B cell (primary cell): ENCODE results near the gene FTO. TPM values are rescaled to one million over a fixed set of nuclear protein-coding genes. Genes with fewer than 3 reads are reported as not detected.

ENCODE experiments used
- ATAC-seq: fragments of 200-7000 bp; cut with Tn5 transposase; one replicate; pipeline ENCODE4 v1.10.0; 2021; ENCODE audit warnings: low read depth, mild to moderate bottlenecking, moderate number of reproducible peaks, moderate library complexity
- CTCF ChIA-PET: fragments of 350-600 bp; sonication (Branson Sonifier 250); formaldehyde crosslinking; loops from one replicate; lab custom pipeline; 2021; ENCODE audit warnings: antibody characterized with exemption, inconsistent platforms; lab: Charles Lee
- POLR2A ChIA-PET: fragments of 350-600 bp; sonication (Branson Sonifier 250); formaldehyde crosslinking; loops from one replicate; lab custom pipeline; 2021; ENCODE audit warnings: antibody characterized with exemption; lab: Charles Lee
- DNase-seq: peaks from one replicate; pipeline ENCODE4 v3.0.0; 2013
- H2AFZ ChIP-seq: 2 replicates; pipeline ENCODE4 v1.6.1; 2012; ENCODE audit warnings: mild to moderate bottlenecking, low read depth, low read length; ENCODE audit not compliant: insufficient read depth, poor library complexity, severe bottlenecking
- H3K27ac ChIP-seq, 2 donors: 1 replicate in 1 of 2; 2 replicates in 1 of 2; pipeline ENCODE4 v1.5.1; 2012 to 2013; ENCODE audit warnings: low read length in 2 of 2, mild to moderate bottlenecking in 2 of 2, moderate library complexity in 1 of 2
- H3K27me3 ChIP-seq, 4 experiments: fragments of 200-600 bp in 1 of 4; sonication (generic) in 1 of 4; replicated peaks in 1 of 4; 1 replicate in 2 of 4; 2 replicates in 2 of 4; pipeline versions ENCODE4 v1.6.1 to v1.7.0; 2013 to 2016; ENCODE audit warnings: low read length in 3 of 4, mild to moderate bottlenecking in 2 of 4, mixed read lengths in 1 of 4, moderate library complexity in 1 of 4; ENCODE audit not compliant: insufficient read depth in 4 of 4, control insufficient read depth in 3 of 4; ENCODE audit errors: control extremely low read depth in 1 of 4
- H3K36me3 ChIP-seq, 2 experiments: replicated peaks in 1 of 2; 1 replicate in 1 of 2; 2 replicates in 1 of 2; pipeline versions ENCODE4 v1.6.1 to v1.7.1; 2013; ENCODE audit warnings: low read length in 1 of 2; ENCODE audit not compliant: insufficient read depth in 2 of 2, control insufficient read depth in 1 of 2; ENCODE audit errors: control extremely low read depth in 1 of 2, extremely low read depth in 1 of 2
- H3K4me1 ChIP-seq, 2 donors: fragments of 200-600 bp in 1 of 2; sonication (generic) in 1 of 2; 1 replicate in 1 of 2; 2 replicates in 1 of 2; pipeline versions ENCODE4 v1.5.1 to v1.6.1; 2013 to 2017; ENCODE audit warnings: low read length in 2 of 2; ENCODE audit not compliant: control insufficient read depth in 2 of 2, insufficient read depth in 2 of 2
- H3K4me2 ChIP-seq: replicated peaks from 2 replicates; pipeline ENCODE3; 2012; ENCODE audit warnings: mild to moderate bottlenecking, low read depth, low read length; ENCODE audit not compliant: poor library complexity, severe bottlenecking
- H3K4me3 ChIP-seq, 5 experiments: fragments of 200-600 bp in 1 of 5; sonication (generic) in 1 of 5; 1 replicate in 3 of 5; 2 replicates in 2 of 5; pipeline versions ENCODE4 v1.5.1 to v1.7.0; 2011 to 2016; ENCODE audit warnings: low read length in 4 of 5, mild to moderate bottlenecking in 4 of 5, low read depth in 2 of 5, control low read depth in 1 of 5, moderate library complexity in 1 of 5; ENCODE audit not compliant: insufficient read depth in 1 of 5; ENCODE audit errors: control extremely low read depth in 1 of 5, extremely low read depth in 1 of 5
- H3K79me2 ChIP-seq: fragments of 200-600 bp; sonication (generic); one replicate; pipeline ENCODE4 v1.6.0; 2016; ENCODE audit warnings: low read length; ENCODE audit not compliant: control insufficient read depth, insufficient read depth
- H3K9ac ChIP-seq: fragments of 200-600 bp; sonication (generic); 2 replicates; pipeline ENCODE4 v1.6.1; 2017; ENCODE audit warnings: mild to moderate bottlenecking, low read length, moderate library complexity
- H3K9me3 ChIP-seq, 3 donors: one replicate each; pipeline versions ENCODE4 v1.6.1 to v1.7.1; 2013; ENCODE audit warnings: low read length in 2 of 3; ENCODE audit not compliant: control insufficient read depth in 2 of 3, insufficient read depth in 1 of 3; ENCODE audit errors: control extremely low read depth in 1 of 3
- H4K20me1 ChIP-seq: 2 replicates; pipeline ENCODE4 v1.6.0; 2012; ENCODE audit warnings: mild to moderate bottlenecking, low read length; ENCODE audit not compliant: insufficient read depth, control insufficient read depth, poor library complexity, severe bottlenecking
- H3K27ac Mint-ChIP-seq: one replicate; pipeline ENCODE4 v1.8.0; 2021; ENCODE audit warnings: mixed read lengths
- H3K27me3 Mint-ChIP-seq: one replicate; pipeline ENCODE4 v1.8.0; 2021; ENCODE audit warnings: mixed read lengths
- H3K4me1 Mint-ChIP-seq: one replicate; pipeline ENCODE4 v1.8.0; 2021; ENCODE audit warnings: mixed read lengths
- H3K4me3 Mint-ChIP-seq: one replicate; pipeline ENCODE4 v1.8.0; 2021; ENCODE audit warnings: mixed read lengths
- H3K9me3 Mint-ChIP-seq: one replicate; pipeline ENCODE4 v1.8.0; 2022; ENCODE audit warnings: mixed read lengths; ENCODE audit not compliant: insufficient read depth
- CTCF ChIP-seq: fragments of 200-600 bp; IDR thresholded peaks from one replicate; pipeline ENCODE4 v1.8.0; 2022; ENCODE audit warnings: antibody characterized with exemption, mild to moderate bottlenecking
- EZH2 ChIP-seq: IDR thresholded peaks from 2 replicates; pipeline ENCODE4 v1.6.1; 2012; ENCODE audit warnings: borderline replicate concordance, low read depth, mild to moderate bottlenecking, moderate library complexity, low read length; ENCODE audit not compliant: insufficient read depth, poor library complexity, severe bottlenecking
- WGBS: methylation state at CpG from one replicate; pipeline ENCODE4 v1.1.5; 2013; ENCODE audit warnings: missing lambda C conversion rate; ENCODE audit not compliant: insufficient coverage; 5-methylcytosine and 5-hydroxymethylcytosine counted together
- intact Hi-C: fragments of 100-400 bp; cut with micrococcal nuclease; formaldehyde crosslinking; loops from one replicate; pipeline ENCODE4 v1.10.0; 2022
- polyA plus RNA-seq: library from polyadenylated mRNA; depleted of rRNA; stranded (reverse); fragments of >200 nt; gene quantifications from 2 replicates; pipeline ENCODE4 v1.2.3, GENCODE V29; 2012
- total RNA-seq, 2 donors: library from RNA; stranded (reverse); fragments of 120-200 nt in 1 of 2; gene quantifications; 1 replicate in 1 of 2; 2 replicates in 1 of 2; pipeline versions ENCODE4 v1.2.3 to v1.2.4, GENCODE V29; 2013 to 2022

FTO gene
- total and polyA plus RNA-seq, 2 donors (not counting 1 experiment from before 2014, with no cell fraction given) = 26.5 to 68.5 TPM

DNA sequence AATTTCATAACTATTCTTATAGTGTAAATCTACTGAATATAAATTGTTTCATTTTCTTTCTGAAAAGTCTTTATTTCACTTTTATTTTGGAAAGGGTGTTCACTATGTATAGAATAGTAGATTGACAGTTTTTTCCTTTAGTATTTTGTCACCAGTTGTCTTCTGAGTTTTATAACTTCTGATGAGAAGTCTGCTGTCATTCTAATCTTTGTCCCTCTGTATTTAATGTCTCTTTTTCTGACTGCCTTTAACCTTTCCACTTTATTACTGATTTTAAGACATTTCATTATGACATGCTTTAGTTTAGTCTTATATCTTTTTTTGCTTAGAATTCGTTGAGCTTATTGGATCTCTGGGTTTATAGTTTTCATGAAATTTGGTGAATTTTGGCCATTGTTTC, 166.9 kb downstream of the FTO start:
- peaks cover 2 to 12% of the 10 kb centered on the region in 2 experiments for H3K36me3 ChIP-seq
- POLR2A ChIA-PET = no interaction called here
- H3K27me3 Mint-ChIP-seq = no peaks in the 10 kb centered on the region
- H3K9me3 ChIP-seq = peaks cover 0 to 3% (median 2%) of the 10 kb centered on the region in 3 donors
- no peak overlapping the region for H3K4me2 ChIP-seq
- H3K27ac ChIP-seq = no peak overlapping the region
- H3K4me1 ChIP-seq = peaks cover 0 to 2% of the 10 kb centered on the region in 2 donors
- H2AFZ ChIP-seq = no peak overlapping the region
- CTCF ChIA-PET = no interaction called here
- no peak overlapping the region for H3K4me3 Mint-ChIP-seq
- no peak overlapping the region for H3K4me3 ChIP-seq
- DNase-seq (no peak), ATAC-seq (no peak)
- no peaks in the 10 kb centered on the region for H3K79me2 ChIP-seq
- WGBS = no CpG with 5 or more reads among the region's 1 CpG
- no peak overlapping the region for H3K9ac ChIP-seq
- H3K27me3 ChIP-seq = no peaks in the 10 kb centered on the region
- peaks cover 7% of the 10 kb centered on the region for H3K9me3 Mint-ChIP-seq
- TF ChIP-seq EZH2 (no peak), CTCF (no peak)
- peaks cover 10% of the 10 kb centered on the region for H3K4me1 Mint-ChIP-seq
- H3K27ac Mint-ChIP-seq = no peak overlapping the region
- H4K20me1 ChIP-seq = no peaks in the 10 kb centered on the region
- intact Hi-C loops = no loop called here

DNA sequence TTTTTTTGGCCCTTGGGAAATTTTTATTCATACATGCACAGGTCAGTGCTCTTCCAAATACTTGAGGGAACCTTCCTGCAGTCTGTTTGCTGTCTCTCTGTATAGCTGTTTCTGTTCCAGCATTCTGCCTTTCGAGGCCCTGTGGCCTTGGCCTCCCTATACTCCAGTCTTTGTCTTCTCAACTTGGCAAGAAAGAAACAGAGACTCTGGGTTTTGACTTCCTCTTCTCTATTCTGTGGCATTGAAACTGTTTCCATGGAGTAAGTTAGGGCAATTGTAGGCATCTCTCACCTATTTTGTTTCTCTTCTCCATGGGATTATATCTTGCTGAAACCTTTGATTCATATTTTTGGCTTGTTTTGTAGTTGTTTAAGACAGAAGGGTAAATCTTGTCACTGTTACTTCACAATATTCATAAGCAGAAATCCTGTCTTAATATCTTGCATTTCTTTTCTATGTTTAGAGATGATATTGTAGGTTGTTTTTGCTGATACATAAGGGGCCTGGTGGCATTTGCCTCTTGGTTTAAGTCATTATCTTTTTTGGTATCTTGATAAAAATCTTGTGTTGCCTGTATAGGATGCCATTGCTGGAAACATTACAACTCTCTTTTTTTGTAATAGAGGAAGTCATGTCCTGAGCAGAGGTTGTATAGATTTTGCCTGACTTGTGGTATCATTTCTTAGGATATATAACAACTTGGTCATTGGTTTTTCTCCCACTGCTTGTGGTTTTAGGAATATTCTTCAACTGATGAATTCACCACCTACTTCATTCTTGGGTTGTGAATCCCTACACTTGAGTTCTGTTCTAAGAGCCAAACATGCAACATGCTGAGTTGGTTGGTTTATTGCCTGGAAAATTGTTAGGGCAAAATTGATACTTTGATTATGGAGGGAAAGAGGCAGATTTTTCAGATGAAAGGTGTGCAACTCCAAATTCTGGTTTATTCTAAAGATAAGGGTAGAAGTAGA, 168.6 kb downstream of the FTO start:
- Histone ChIP-seq H3K27me3 (no peaks in the 10 kb centered on the region), H3K4me2 (no peak overlapping the region), H3K36me3 (peaks cover 2 to 12% of the 10 kb centered on the region in 2 experiments), H3K9ac (no peak overlapping the region), H2AFZ (no peak overlapping the region), H3K9me3 (peaks cover 0 to 3% (median 2%) of the 10 kb centered on the region in 3 donors), H3K27ac (no peak overlapping the region), H3K4me3 (no peak overlapping the region), H4K20me1 (no peaks in the 10 kb centered on the region), H3K4me1 (no peaks in the 10 kb centered on the region), H3K79me2 (no peaks in the 10 kb centered on the region)
- Mint-ChIP-seq H3K4me1 (peaks cover 7% of the 10 kb centered on the region), H3K27me3 (no peaks in the 10 kb centered on the region), H3K27ac (no peak overlapping the region), H3K4me3 (no peak overlapping the region), H3K9me3 (peaks cover 7% of the 10 kb centered on the region)
- ChIA-PET CTCF (no interaction called here), POLR2A (no interaction called here)
- no CpG with 5 or more reads among the region's 1 CpG for WGBS
- ATAC-seq (no peak), DNase-seq (no peak)
- intact Hi-C loops = no loop called here
- no peak for TF ChIP-seq EZH2
- TF ChIP-seq CTCF = no peak
